Aorta (tissue), 5 donors: ENCODE data around the gene SLC13A3. TPM values are rescaled to one million over a fixed set of nuclear protein-coding genes. Genes with fewer than 3 reads are reported as not detected.

ENCODE experiments used
- ATAC-seq: fragments of 200-7000 bp; cut with Tn5 transposase; one replicate; pipeline ENCODE4 v1.9.1; 2022; ENCODE audit warnings: moderate library complexity; ENCODE audit not compliant: low FRiP score
- DNase-seq, 2 donors: peaks; one replicate each; pipeline ENCODE4 v3.0.0-alpha.2; 2020
- H3K27ac ChIP-seq, 2 donors: one replicate each; pipeline ENCODE4 v1.5.1; 2013; ENCODE audit warnings: low read length in 2 of 2, mild to moderate bottlenecking in 2 of 2, moderate library complexity in 2 of 2, control low read depth in 1 of 2, inconsistent platforms in 1 of 2, low read depth in 1 of 2
- H3K27me3 ChIP-seq, 2 donors: one replicate each; pipeline ENCODE4 v1.6.1; 2013; ENCODE audit warnings: control low read depth in 1 of 2, low read length in 1 of 2, mild to moderate bottlenecking in 1 of 2, moderate library complexity in 1 of 2; ENCODE audit not compliant: insufficient read depth in 2 of 2, control insufficient read depth in 1 of 2
- H3K36me3 ChIP-seq, 2 donors: one replicate each; pipeline ENCODE4 v1.6.1; 2013; ENCODE audit warnings: control low read depth in 1 of 2, low read length in 1 of 2, mild to moderate bottlenecking in 1 of 2; ENCODE audit not compliant: insufficient read depth in 2 of 2, control insufficient read depth in 1 of 2
- H3K4me1 ChIP-seq, 2 donors: one replicate each; pipeline ENCODE4 v1.6.1; 2013; ENCODE audit warnings: low read length in 2 of 2, control low read depth in 1 of 2, mild to moderate bottlenecking in 1 of 2, moderate library complexity in 1 of 2; ENCODE audit not compliant: insufficient read depth in 2 of 2, control insufficient read depth in 1 of 2
- H3K4me3 ChIP-seq, 2 donors: one replicate each; pipeline ENCODE4 v1.5.1; 2013; ENCODE audit warnings: low read length in 2 of 2, control low read depth in 1 of 2, mild to moderate bottlenecking in 1 of 2
- H3K9me3 ChIP-seq: one replicate; pipeline ENCODE4 v1.6.1; 2013; ENCODE audit warnings: mild to moderate bottlenecking, low read length; ENCODE audit not compliant: control insufficient read depth
- WGBS, 2 donors: extraction: QIAGEN DNeasy Blood & Tissue Kit; methylation state at CpG; one replicate each; pipeline ENCODE4 v1.1.7; 2013; 5-methylcytosine and 5-hydroxymethylcytosine counted together
- intact Hi-C, 2 donors: fragments of 100-400 bp; cut with DNase I; formaldehyde crosslinking; loops; one replicate each; pipeline versions ENCODE4 v1.14.2 to v1.15.0; 2022
- polyA plus RNA-seq, 2 donors: library from polyadenylated mRNA; stranded (reverse); fragments of 200-250 nt; gene quantifications; one replicate each; pipeline ENCODE4 v1.2.3, GENCODE V29; 2013
- total RNA-seq, 2 donors: library from RNA; stranded (reverse); fragmentation: NEBNext Ultra II Directional; extraction: Animal tissue kit (Norgen Biotek cat#: 25700); gene quantifications; one replicate each; pipeline ENCODE4 v1.2.1, GENCODE V29; 2021
- donor health status: healthy with polysubstance abuse.
- donor health status: Bipolar disorder and iron deficiency.
- donor health status: DM: no; HTN: no; CAD: no.
- donor health status: DM: no; HTN: no; CAD: no.
- donor health status: DM: yes; HTN: yes; CAD: no.

The SLC13A3 gene
- total and polyA plus RNA-seq, 4 donors, result 1.8 to 5.1 (median 3.7) TPM; not detected in 1

- Histone ChIP-seq H3K9me3 (no peaks in the 10 kb centered on the region), H3K27ac (no peak overlapping the region), H3K27me3 (no peaks in the 10 kb centered on the region), H3K4me1 (no peaks in the 10 kb centered on the region), H3K36me3 (no peaks in the 10 kb centered on the region), H3K4me3 (no peak overlapping the region)
- DNase-seq (no peak), ATAC-seq (no peak)
- intact Hi-C loops, result no loop called here
- 90 to 98% methylated on average over 5 of the region's 5 CpGs for WGBS, 2 donors
Observed at GRCh38 chr20:46569961-46570360, 81.3 kb downstream of the SLC13A3 start.

- peak; percentile 91 to 95 for DNase-seq
- Histone ChIP-seq H3K27ac (no peak overlapping the region), H3K9me3 (no peaks in the 10 kb centered on the region), H3K4me3 (no peak overlapping the region), H3K4me1 (no peaks in the 10 kb centered on the region), H3K27me3 (no peaks in the 10 kb centered on the region), H3K36me3 (no peaks in the 10 kb centered on the region)
- intact Hi-C loops, result no loop called here
- ATAC-seq, result peak; percentile 55
- WGBS, 2 donors, result 13 to 15% methylated on average over 10 of the region's 10 CpGs
Observed at GRCh38 chr20:46568570-46569129, 82.6 kb downstream of the SLC13A3 start.

DNA sequence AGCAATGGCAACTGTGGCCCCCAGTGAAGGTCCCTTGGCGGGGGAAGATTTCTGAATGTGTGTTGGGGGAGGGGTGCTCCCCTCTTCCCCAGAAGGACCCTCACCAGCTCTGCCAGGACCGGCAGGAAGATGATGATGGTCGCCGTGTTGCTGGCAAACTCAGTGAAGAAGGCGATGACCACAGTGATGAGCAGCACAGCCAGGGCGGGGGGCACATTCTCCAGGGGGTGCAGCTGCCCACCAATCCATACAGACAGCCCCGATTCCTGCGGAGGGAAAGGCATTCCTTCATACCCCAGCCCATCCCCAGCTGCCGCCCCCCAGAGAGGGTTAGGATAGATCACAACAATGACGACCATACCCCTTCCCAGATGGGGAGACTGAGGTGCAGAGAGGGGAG is 85.1 kb downstream of the SLC13A3 start:
- Histone ChIP-seq H3K36me3 (no peaks in the 10 kb centered on the region), H3K4me1 (no peaks in the 10 kb centered on the region), H3K27me3 (no peaks in the 10 kb centered on the region), H3K9me3 (no peaks in the 10 kb centered on the region), H3K4me3 (no peak overlapping the region), H3K27ac (no peak overlapping the region)
- ATAC-seq (no peak), DNase-seq (no peak)
- WGBS, 2 donors, result 80 to 88% methylated on average over 10 of the region's 10 CpGs
- intact Hi-C loops, result no loop called here

- no peaks in the 10 kb centered on the region for H3K36me3 ChIP-seq
Observed at GRCh38 chr20:46564241-46564957, 86.9 kb downstream of the SLC13A3 start.

GRCh38 chr20:46563860-46564221 is 87.4 kb downstream of the SLC13A3 start:
- DNase-seq (no peak), ATAC-seq (no peak)
- H3K36me3 ChIP-seq, result no peaks in the 10 kb centered on the region
- H3K4me3 ChIP-seq, result no peak overlapping the region
- H3K4me1 ChIP-seq, result no peaks in the 10 kb centered on the region
- no peaks in the 10 kb centered on the region for H3K9me3 ChIP-seq
- 56 to 75% methylated on average over 2 of the region's 2 CpGs for WGBS, 2 donors
- intact Hi-C loops, result loop anchor here (5.0 kb wide), 1 partner anchor 118 kb away; no protein-coding TSS in a partner anchor
- no peak overlapping the region for H3K27ac ChIP-seq
- no peaks in the 10 kb centered on the region for H3K27me3 ChIP-seq

More at GRCh38 chr20:46564241-46564957, 86.9 kb downstream of the SLC13A3 start:
- Histone ChIP-seq H3K4me1 (no peaks in the 10 kb centered on the region), H3K9me3 (no peaks in the 10 kb centered on the region), H3K4me3 (no peak overlapping the region), H3K27me3 (no peaks in the 10 kb centered on the region), H3K27ac (no peak overlapping the region)
- WGBS, 2 donors, result 77 to 92% methylated on average over 7 of the region's 7 CpGs
- ATAC-seq (no peak), DNase-seq (no peak)
- intact Hi-C loops, result loop anchor here (5.0 kb wide), 1 partner anchor 118 kb away; no protein-coding TSS in a partner anchor

DNA sequence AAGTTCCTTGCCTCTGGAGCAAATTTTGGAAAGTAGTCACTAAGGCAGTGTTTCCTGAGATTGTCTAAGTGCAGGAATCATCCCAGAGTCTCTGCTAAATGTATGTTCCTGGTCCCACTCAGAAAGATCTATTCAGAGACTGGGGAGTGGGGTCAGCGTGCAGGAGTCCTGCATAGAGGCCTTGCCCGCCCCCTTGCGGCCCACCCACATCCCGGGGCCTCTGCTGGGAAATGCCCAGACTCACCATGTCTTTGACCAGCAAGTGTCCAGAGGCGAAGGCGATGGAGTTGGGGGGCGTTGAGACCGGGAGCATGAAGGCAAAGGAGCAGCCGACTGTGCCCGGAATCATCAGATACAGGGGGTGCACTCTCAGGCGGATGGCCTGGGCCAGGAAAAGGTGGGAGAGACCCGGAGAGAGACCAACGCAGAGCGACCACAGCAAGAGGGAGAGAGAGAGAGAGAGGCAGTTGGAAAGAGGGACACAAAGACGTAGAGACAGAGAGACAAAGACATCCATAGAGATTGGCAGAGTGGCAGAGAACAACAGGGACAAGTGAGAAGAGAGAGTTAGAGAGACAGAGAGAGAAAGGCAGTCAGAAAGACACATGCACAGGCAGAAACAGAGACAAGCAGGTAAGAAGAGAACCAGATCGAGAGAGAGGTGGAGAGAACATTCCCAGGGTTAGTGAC is 87.9 kb downstream of the SLC13A3 start:
- H3K9me3 ChIP-seq, result no peaks in the 10 kb centered on the region
- no peaks in the 10 kb centered on the region for H3K27me3 ChIP-seq
- DNase-seq, result no peak
- no peak for ATAC-seq
- H3K27ac ChIP-seq, result no peak overlapping the region
- H3K4me3 ChIP-seq, result no peak overlapping the region
- H3K4me1 ChIP-seq, result no peaks in the 10 kb centered on the region
- no peaks in the 10 kb centered on the region for H3K36me3 ChIP-seq
- WGBS, 2 donors, result 90 to 91% methylated on average over 16 of the region's 16 CpGs
- intact Hi-C loops, result loop anchor here (5.0 kb wide), 1 partner anchor 119 kb away; no protein-coding TSS in a partner anchor

- Histone ChIP-seq H3K9me3 (no peaks in the 10 kb centered on the region), H3K27me3 (no peaks in the 10 kb centered on the region), H3K4me3 (peak overlapping the region in 1 of 2 donors; percentile 7), H3K27ac (peak overlapping the region in 1 of 2 donors; percentile 22), H3K4me1 (no peaks in the 10 kb centered on the region), H3K36me3 (no peaks in the 10 kb centered on the region)
- WGBS, 2 donors, result 9 to 10% methylated on average over 19 of the region's 19 CpGs
- ATAC-seq (peak; percentile 89), DNase-seq (peak in 1 of 2 donors; percentile 71)
- intact Hi-C loops, result loop anchor here (5.0 kb wide), 1 partner anchor 120 kb away; no protein-coding TSS in a partner anchor
Observed at GRCh38 chr20:46562373-46563169, 88.7 kb downstream of the SLC13A3 start.

- no peaks in the 10 kb centered on the region for H3K9me3 ChIP-seq
- 44 to 45% methylated on average over 5 of the region's 5 CpGs for WGBS, 2 donors
- H3K4me1 ChIP-seq, result no peaks in the 10 kb centered on the region
- peak overlapping the region in 1 of 2 donors; percentile 7 for H3K4me3 ChIP-seq
- no peaks in the 10 kb centered on the region for H3K36me3 ChIP-seq
- DNase-seq, result no peak
- H3K27me3 ChIP-seq, result no peaks in the 10 kb centered on the region
- peak overlapping the region in 1 of 2 donors; percentile 22 for H3K27ac ChIP-seq
- intact Hi-C loops, result loop anchor here (5.0 kb wide), 1 partner anchor 120 kb away; no protein-coding TSS in a partner anchor
- ATAC-seq, result no peak
Observed at GRCh38 chr20:46562009-46562372, 89.3 kb downstream of the SLC13A3 start.
